Measurements from ENCODE around the gene CCDC60.
"Not testable (repeated sequence)": the region's sequence is repeated elsewhere in the genome, so short reads cannot be mapped to it uniquely, and the experiment has no call there.

The CCDC60 gene

DNA sequence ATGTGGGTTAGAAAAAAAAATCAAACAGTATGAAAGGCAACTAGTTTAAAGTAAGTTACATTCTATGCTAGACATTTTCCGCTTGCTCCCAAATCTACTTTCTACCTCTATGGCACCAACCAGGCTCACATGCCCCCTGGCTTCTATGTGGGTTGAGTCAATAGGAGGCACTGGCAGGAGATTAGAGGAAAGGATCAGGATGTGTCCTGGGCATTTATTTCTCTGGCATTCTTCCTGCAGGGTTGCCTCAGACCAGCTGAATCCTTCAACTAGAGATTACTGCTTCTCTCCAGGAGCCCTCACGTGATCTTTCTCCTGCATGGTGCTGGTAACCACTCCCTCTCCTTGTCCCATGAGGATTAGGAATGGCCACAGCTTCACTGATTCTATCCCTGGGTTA lies 14.9 kb upstream of the CCDC60 start:
- ATAC-seq (ENCODE audit: low read depth) (no peak), DNase-seq (ENCODE audit: low spot score in 2 of 2) (no peak)
- peaks cover 4% of the 10 kb centered on the region for H3K9me3 Mint-ChIP-seq
- H3K27ac Mint-ChIP-seq, result no peak overlapping the region
- no peaks in the 10 kb centered on the region for H3K4me1 Mint-ChIP-seq
- H3K4me3 Mint-ChIP-seq, result no peak overlapping the region
- H3K36me3 Mint-ChIP-seq, result no peaks in the 10 kb centered on the region
- H3K27me3 Mint-ChIP-seq, result peaks cover 10% of the 10 kb centered on the region

DNA sequence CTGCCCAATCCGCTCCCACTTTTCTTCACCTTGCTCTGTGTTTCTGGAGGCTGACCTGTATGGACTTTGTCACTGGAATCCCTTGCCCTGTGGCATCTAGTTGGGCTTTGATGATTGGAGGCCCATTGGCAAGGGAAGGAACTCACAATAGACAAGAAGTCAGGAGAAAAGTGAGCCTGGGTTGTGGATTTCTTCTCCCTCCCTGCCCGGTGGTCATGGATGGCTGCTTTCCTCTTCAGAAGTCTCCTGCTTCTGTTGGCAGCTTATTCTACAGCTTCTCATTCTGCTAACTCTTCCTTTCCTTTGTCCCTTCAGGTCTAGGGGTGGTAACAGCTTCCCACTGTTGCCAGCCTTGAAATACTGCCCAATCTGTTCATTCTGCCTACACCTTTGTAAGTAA lies 13.9 kb upstream of the CCDC60 start:
- Mint-ChIP-seq H3K9me3 (peaks cover 1% of the 10 kb centered on the region), H3K27me3 (peaks cover 8% of the 10 kb centered on the region), H3K36me3 (no peaks in the 10 kb centered on the region)

DNA sequence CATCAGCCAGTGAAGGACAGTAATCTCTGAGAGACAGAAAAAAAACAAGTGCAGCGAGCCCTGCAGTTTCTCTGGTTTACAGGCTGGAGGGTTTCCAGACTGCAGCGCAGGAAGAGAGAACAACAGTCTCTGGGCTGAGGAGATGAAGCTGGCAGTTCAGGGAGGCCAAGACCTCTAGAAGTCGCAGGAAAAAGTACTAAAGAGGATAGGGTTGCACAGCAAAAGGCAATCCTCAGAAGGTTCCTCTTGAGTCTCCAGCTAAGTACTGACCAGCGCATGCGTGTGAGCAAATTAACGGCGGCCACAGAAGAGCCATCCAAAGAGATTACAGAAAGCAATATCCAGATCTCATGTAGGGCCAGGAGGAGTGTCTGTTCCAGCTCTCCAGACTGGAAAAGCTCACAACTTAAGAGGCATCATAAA lies 12.2 kb upstream of the CCDC60 start:
- Mint-ChIP-seq H3K4me3 (no peak overlapping the region), H3K36me3 (no peaks in the 10 kb centered on the region), H3K9me3 (peaks cover 1% of the 10 kb centered on the region), H3K27me3 (peaks cover 8% of the 10 kb centered on the region), H3K4me1 (no peaks in the 10 kb centered on the region), H3K27ac (no peak overlapping the region)
- DNase-seq (ENCODE audit: low spot score in 2 of 2), result no peak
- ATAC-seq (ENCODE audit: low read depth), result no peak

More for the DNA sequence above, 13.9 kb upstream of the CCDC60 start:
- no peak overlapping the region for H3K27ac Mint-ChIP-seq
- no peak for DNase-seq (ENCODE audit: low spot score in 2 of 2)
- no peaks in the 10 kb centered on the region for H3K4me1 Mint-ChIP-seq
- H3K4me3 Mint-ChIP-seq, result no peak overlapping the region
- ATAC-seq (ENCODE audit: low read depth), result no peak

DNA sequence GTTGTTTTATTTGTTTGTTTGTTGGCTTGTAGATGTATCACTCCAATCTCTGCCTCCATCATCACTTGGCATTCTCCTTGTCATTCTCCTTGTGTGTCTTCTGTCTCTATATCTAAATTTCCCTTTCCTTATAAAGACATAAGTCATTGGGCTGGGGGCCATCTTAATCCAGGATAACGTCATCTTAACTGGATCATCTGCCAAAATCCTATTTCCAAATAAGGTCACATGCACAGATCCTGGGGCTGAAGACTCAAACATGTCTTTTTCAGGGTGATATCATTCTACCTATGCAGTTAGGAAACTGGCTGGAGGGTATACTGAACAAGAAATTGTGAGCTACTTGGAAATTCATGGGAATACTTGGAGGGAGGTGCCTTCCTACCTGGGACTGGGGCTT lies 8.7 kb upstream of the CCDC60 start:
- peaks cover 1% of the 10 kb centered on the region for H3K9me3 Mint-ChIP-seq
- H3K27me3 Mint-ChIP-seq, result peaks cover 2% of the 10 kb centered on the region
- ATAC-seq (ENCODE audit: low read depth), result no peak
- H3K27ac Mint-ChIP-seq, result no peak overlapping the region
- H3K36me3 Mint-ChIP-seq, result no peaks in the 10 kb centered on the region
- DNase-seq (ENCODE audit: low spot score in 2 of 2), result no peak
- H3K4me1 Mint-ChIP-seq, result no peaks in the 10 kb centered on the region
- no peak overlapping the region for H3K4me3 Mint-ChIP-seq

DNA sequence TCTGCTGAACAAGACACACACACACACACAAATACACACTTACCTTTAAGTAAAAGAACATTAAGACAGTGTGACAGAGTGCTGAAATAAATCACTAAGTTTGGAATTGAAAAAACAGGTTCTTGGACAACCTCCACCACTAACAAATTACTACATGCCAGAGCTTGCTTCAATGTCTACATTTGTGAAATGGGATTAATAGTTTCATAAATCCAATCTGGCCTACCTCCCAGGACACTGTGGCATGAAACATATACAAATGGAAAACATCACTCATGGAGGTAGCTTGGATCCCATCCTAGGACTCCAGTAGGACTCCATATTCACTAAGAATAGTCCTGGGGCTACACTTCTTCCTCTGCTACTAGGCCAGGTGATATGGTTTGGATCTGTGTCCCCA lies 8.2 kb upstream of the CCDC60 start:
- Mint-ChIP-seq H3K9me3 (peaks cover 1% of the 10 kb centered on the region), H3K27me3 (no peaks in the 10 kb centered on the region), H3K4me1 (no peaks in the 10 kb centered on the region), H3K27ac (no peak overlapping the region), H3K36me3 (no peaks in the 10 kb centered on the region), H3K4me3 (no peak overlapping the region)
- DNase-seq (ENCODE audit: low spot score in 2 of 2) (no peak), ATAC-seq (ENCODE audit: low read depth) (no peak)

DNA sequence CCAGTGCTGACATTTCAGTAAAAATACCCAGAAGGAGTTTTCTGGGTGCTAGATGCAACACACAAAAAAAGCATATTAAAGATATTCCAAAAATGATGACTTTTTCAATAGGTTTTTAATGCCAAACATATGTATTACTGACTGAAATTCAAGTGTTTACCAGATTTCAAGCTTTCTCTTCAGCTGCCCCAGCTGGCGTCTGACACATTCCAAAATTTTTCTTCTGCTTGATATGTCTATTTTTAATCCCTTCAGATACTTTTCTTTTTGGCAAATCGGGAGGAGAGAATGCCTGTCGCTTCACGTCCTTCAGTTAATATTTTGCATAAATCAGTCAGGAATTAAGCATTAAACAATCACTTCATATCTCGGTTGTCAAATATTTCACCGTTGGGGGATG lies 7.1 kb upstream of the CCDC60 start:
- DNase-seq (ENCODE audit: low spot score in 2 of 2) (no peak), ATAC-seq (ENCODE audit: low read depth) (no peak)
- peaks cover under 1% of the 10 kb centered on the region for H3K27me3 Mint-ChIP-seq
- no peaks in the 10 kb centered on the region for H3K4me1 Mint-ChIP-seq
- H3K9me3 Mint-ChIP-seq, result peaks cover 2% of the 10 kb centered on the region
- no peak overlapping the region for H3K4me3 Mint-ChIP-seq
- no peaks in the 10 kb centered on the region for H3K36me3 Mint-ChIP-seq
- no peak overlapping the region for H3K27ac Mint-ChIP-seq

DNA sequence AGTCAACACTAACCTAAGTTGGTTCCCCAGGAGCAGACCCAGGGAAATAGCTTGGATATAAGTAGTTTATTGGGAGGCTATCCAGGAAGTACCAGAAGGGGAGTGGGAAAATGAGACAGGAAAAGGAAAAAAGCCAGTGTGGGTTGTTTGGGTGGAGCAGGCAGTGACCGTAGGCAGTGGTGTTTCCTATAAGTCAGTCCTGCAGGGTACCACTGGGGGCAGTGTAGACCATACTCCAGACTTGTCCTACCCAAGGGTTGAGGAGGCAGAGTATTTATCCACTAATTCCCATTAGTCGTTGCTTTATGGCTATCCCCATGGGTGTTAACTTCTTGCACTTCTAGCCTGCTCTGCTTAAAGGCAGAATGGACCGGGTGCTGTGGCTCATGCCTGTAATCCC lies 6.4 kb upstream of the CCDC60 start:
- H3K4me3 Mint-ChIP-seq, result no peak overlapping the region
- ATAC-seq (ENCODE audit: low read depth) (no peak), DNase-seq (ENCODE audit: low spot score in 2 of 2) (no peak)

DNA sequence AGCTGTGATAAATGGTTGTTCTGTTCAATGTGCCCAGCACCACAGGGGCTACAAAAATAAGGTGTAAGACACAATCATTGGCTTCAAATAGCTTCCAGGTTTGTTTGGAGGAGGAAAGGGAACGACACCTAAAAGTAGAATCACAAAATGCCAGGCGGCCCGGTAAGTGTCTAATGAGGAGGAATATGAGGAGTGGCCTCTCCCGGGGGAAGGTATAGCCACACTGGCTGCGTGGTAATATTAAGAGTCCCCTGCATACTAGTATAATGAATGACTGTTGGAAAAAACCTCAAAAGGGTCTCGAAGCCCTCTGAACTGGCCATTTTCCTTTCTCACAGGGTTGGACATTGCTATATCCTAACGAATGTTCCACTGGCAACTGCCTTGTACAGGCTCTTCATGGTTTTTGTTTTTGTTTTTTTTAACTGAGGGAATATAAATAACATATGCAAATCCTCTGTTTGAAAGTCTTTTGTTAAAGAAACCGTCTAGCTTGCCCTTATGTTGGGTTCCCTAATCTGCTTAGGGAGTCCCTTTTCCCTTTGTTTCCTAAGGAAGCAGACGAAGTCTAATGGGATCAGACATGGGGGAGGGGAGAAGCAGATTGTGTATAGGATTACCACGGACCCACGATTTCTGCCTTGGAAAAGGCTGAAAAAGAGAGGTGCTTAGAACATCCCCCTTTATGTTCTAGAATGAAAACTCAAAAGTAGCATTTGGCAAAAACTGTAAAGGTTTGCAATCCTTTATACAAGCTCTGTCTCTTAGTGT lies 4.2 kb downstream of the CCDC60 start:
- peaks cover 9% of the 10 kb centered on the region for H3K27me3 Mint-ChIP-seq
- ATAC-seq (ENCODE audit: low read depth) (no peak), DNase-seq (ENCODE audit: low spot score in 2 of 2) (no peak)
- H3K9me3 Mint-ChIP-seq, result peaks cover 4% of the 10 kb centered on the region
- no peaks in the 10 kb centered on the region for H3K4me1 Mint-ChIP-seq
- H3K36me3 Mint-ChIP-seq, result no peaks in the 10 kb centered on the region
- H3K27ac Mint-ChIP-seq, result no peak overlapping the region
- no peak overlapping the region for H3K4me3 Mint-ChIP-seq

More for the DNA sequence above, 6.4 kb upstream of the CCDC60 start:
- peaks cover 2% of the 10 kb centered on the region for H3K9me3 Mint-ChIP-seq
- peaks cover 2% of the 10 kb centered on the region for H3K27me3 Mint-ChIP-seq
- no peak overlapping the region for H3K27ac Mint-ChIP-seq
- no peaks in the 10 kb centered on the region for H3K4me1 Mint-ChIP-seq
- no peaks in the 10 kb centered on the region for H3K36me3 Mint-ChIP-seq

DNA sequence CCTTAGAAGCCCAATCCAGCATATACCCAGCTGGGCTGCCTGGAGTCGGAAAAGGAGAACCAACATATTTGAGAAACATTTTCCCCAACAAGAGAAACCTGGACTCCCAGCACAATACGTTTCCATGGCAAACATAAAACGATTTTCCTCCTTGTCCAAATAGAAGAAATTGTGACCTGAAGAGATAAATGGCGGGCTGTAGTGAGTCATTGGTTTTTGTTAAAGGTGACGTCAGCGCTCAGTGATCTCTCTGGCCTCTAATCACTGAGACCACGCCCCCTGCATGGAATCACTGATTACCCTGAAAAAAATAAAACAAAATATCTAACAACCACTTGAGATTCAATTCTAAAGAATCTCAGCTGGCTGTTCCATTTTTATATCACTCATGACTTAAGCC lies 6.0 kb downstream of the CCDC60 start:
- Mint-ChIP-seq H3K4me1 (no peaks in the 10 kb centered on the region), H3K27ac (no peak overlapping the region), H3K4me3 (no peak overlapping the region), H3K36me3 (no peaks in the 10 kb centered on the region), H3K9me3 (peaks cover 4% of the 10 kb centered on the region), H3K27me3 (peaks cover 7% of the 10 kb centered on the region)
- no peak for ATAC-seq (ENCODE audit: low read depth)
- DNase-seq (ENCODE audit: low spot score in 2 of 2), result no peak

DNA sequence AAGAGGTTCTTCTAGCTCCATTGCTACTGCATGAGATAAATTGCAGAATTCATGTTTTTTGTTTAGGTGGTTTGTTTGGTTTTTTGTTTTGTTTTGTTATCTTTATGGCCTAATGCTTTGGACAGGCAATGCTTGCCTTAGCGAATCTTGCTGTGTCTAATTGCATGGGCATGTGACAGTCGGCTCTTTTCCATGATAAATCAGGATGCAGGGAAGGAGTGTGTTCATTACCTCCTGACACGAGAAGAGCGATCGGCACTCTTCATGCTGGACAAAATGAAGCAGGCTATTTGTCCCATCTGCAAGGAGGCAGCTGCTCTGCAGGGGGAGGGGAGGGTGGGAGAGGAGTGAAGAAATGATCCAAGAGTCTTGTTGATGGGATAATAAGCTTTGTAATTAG lies 6.5 kb downstream of the CCDC60 start:
- no peaks in the 10 kb centered on the region for H3K4me1 Mint-ChIP-seq
- H3K36me3 Mint-ChIP-seq, result no peaks in the 10 kb centered on the region
- H3K27ac Mint-ChIP-seq, result no peak overlapping the region
- no peak for DNase-seq (ENCODE audit: low spot score in 2 of 2)
- ATAC-seq (ENCODE audit: low read depth), result no peak
- H3K9me3 Mint-ChIP-seq, result peaks cover 4% of the 10 kb centered on the region
- H3K27me3 Mint-ChIP-seq, result peaks cover 7% of the 10 kb centered on the region
- no peak overlapping the region for H3K4me3 Mint-ChIP-seq

DNA sequence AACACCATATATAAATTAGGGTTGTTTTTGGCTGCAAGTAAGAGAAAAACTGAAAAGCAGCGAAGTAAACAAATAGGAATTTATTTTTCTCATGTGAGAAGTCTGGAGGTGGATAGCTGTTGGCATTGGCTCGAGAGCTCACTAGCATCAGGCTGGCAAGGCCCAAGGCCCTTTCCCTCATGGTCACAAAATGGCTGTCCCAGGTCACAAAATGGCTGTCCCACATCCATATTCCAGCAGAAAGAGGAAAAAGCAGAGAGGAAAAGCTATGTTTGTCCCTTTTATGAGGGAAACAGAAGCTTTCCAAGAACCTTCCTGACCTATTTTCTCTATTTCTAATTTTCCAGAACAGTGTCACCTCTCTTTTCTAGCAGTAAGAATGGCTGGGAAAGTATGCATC lies 7.5 kb downstream of the CCDC60 start:
- Mint-ChIP-seq H3K36me3 (no peaks in the 10 kb centered on the region), H3K4me3 (no peak overlapping the region), H3K4me1 (no peaks in the 10 kb centered on the region), H3K27me3 (peaks cover 7% of the 10 kb centered on the region), H3K27ac (no peak overlapping the region), H3K9me3 (peaks cover 4% of the 10 kb centered on the region)
- ATAC-seq (ENCODE audit: low read depth) (no peak), DNase-seq (ENCODE audit: low spot score in 2 of 2) (no peak)

DNA sequence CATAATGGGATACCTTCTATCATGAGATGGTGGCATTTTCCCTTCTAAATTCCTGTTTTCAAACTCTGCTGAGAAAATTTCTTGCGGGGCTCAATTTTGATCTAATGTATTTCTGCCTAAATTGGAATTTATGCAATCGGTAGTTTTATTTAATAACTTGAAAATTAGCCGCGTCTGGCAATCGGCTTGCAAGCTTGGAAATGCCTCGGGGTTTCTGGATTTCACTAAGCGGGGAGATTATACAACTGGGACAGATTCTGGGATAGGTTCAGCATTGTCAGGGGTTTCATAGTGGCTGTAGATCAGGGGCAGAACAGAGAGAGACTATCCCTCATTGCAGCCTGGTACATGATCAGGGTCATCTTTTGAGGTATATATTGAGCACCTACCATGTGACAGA lies 8.6 kb downstream of the CCDC60 start:
- Mint-ChIP-seq H3K27me3 (peaks cover 3% of the 10 kb centered on the region), H3K4me3 (no peak overlapping the region), H3K27ac (no peak overlapping the region), H3K9me3 (peaks cover 4% of the 10 kb centered on the region), H3K4me1 (no peaks in the 10 kb centered on the region), H3K36me3 (no peaks in the 10 kb centered on the region)
- DNase-seq (ENCODE audit: low spot score in 2 of 2), result no peak
- ATAC-seq (ENCODE audit: low read depth), result no peak

DNA sequence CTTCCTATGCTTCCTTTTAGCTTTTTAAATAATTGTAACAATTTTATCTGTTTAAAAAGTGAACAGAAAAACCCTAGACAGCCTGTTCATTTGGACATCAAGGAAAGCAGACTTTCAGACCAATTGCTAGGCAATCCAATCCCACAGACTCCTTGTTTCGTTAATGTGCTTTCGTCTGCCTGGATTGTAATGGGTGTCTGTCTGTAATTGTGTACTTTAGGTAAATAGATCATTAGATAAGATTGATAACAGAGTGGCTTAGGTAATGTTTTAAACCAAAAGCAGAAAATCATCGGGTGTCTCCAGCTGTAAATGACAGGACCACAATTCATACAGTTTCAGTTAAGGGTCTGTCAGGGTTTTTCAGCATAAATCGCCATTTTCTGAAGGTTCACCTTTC lies 19.6 kb downstream of the CCDC60 start:
- H3K27me3 Mint-ChIP-seq, result peaks cover 6% of the 10 kb centered on the region

DNA sequence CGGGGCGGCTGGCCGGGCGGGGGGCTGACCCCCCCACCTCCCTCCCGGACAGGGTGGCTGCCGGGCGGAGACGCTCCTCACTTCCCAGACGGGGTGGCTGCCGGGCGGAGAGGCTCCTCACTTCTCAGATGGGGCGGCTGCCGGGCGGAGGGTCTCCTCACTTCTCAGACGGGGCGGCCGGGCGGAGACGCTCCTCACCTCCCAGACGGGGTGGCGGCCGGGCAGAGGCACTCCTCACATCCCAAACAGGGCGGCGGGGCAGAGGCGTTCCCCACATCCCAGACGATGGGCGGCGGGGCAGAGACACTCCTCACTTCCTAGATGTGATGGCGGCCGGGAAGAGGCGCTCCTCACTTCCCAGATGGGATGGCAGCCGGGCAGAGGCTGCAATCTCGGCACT lies 25.8 kb downstream of the CCDC60 start:
- not testable (repeated sequence) for H3K27me3 Mint-ChIP-seq; H3K27ac Mint-ChIP-seq; DNase-seq (ENCODE audit: low spot score in 2 of 2); H3K4me1 Mint-ChIP-seq; H3K9me3 Mint-ChIP-seq; H3K4me3 Mint-ChIP-seq; ATAC-seq (ENCODE audit: low read depth); H3K36me3 Mint-ChIP-seq

More for the DNA sequence above, 19.6 kb downstream of the CCDC60 start:
- Mint-ChIP-seq H3K4me3 (no peak overlapping the region), H3K4me1 (peaks cover 2% of the 10 kb centered on the region), H3K36me3 (peaks cover 4% of the 10 kb centered on the region), H3K9me3 (peaks cover 10% of the 10 kb centered on the region), H3K27ac (no peak overlapping the region)
- ATAC-seq (ENCODE audit: low read depth) (no peak), DNase-seq (ENCODE audit: low spot score in 2 of 2) (no peak)

DNA sequence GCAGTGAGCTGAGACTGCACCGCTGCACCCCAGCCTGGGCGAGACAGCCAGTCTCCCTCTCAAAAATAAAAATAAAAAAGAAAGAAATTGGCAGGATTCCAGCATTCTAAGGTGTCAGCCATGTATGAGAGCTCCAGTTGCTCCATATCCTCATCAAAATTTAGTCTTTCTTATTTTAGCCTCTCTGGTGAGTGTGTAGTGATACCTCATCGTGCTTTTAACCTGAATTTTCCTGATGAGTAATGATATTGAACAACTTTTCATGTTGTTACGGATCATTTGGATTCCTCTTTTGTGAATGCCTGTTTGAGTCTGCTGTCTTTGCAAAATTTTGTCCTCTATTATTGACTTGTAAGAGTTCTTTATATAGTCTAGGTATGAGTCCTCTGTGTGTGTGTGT lies 28.5 kb downstream of the CCDC60 start:
- Mint-ChIP-seq H3K9me3 (peaks cover 4% of the 10 kb centered on the region), H3K4me1 (no peaks in the 10 kb centered on the region), H3K4me3 (no peak overlapping the region), H3K27ac (no peak overlapping the region), H3K27me3 (peaks cover 11% of the 10 kb centered on the region), H3K36me3 (no peaks in the 10 kb centered on the region)
- no peak for DNase-seq (ENCODE audit: low spot score in 2 of 2)
- ATAC-seq (ENCODE audit: low read depth), result no peak

All from memory B cell (primary cell).